ENCODE data around the gene WDR77.

WDR77 gene

DNA sequence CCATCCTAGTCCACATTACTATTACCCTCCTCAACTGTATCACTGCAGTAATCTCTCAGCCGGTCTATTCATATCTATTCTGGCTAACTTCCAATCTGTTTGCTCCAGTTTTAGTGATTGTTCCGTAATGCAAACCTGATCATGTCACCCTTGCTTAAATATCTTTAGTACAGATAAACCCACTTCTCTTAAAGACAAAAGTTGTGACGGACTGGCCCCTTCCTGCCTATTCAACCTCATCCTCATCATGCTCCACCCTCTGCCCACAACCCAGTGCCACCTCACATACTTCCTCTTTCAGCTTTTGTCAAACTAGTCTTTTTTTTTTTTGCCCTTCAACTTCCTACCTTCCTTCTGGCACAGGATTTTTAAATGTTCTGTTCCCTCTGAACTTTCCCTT lies 22.0 kb upstream of the WDR77 start:
- in situ Hi-C loops (cut with HindIII; ENCODE audit: low sequenced_read_pairs), result no loop called here

- in situ Hi-C loops (cut with HindIII; ENCODE audit: low sequenced_read_pairs), result no loop called here
These were observed 21.5 kb upstream of the WDR77 start for GRCh38 chr1:111470596-111470995.

GRCh38 chr1:111469539-111469938 lies 20.5 kb upstream of the WDR77 start:
- in situ Hi-C loops (cut with HindIII; ENCODE audit: low sequenced_read_pairs), result no loop called here

- in situ Hi-C loops (cut with HindIII; ENCODE audit: low sequenced_read_pairs), result no loop called here
These were observed 19.7 kb upstream of the WDR77 start for GRCh38 chr1:111468717-111469100.

DNA sequence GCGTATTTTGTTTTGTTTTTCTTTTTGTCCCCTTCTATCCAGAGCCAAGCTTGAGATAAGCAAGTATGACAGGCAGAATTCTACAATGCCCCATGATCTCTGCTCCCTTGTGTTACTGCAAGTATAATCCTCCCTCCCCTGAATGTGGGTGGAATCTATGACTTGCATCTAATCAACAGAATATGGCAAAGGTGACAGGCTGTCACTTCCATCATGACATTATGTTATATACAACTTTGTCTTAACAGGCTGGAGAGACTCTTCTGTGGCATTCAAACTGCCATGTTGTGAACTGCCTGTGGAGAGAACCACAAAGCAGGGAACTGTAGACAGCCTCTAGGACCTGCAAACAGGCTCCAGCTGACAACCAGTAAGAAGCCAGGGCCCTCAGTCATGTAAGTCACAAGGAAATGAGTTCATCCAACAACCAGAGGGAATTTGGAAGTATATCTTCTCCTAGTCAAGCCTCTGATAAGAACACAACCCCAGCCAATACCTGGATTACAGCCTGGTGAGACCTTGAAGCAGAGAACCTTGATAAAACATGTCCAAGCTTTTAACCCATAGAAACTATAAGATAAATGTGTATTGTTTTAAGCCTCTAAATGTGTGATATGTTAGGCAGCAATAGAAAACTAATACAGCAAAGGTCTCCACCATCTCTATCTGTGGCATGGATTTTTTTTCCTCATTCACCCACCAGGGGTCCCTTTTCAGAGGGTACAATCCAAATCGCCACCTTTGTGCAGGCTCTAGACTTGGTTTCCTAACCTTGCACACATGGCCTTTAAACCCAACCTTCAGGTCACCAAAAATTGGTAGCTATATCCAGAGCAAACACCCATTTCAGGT lies 19.0 kb upstream of the WDR77 start:
- in situ Hi-C loops (cut with HindIII; ENCODE audit: low sequenced_read_pairs), result no loop called here

DNA sequence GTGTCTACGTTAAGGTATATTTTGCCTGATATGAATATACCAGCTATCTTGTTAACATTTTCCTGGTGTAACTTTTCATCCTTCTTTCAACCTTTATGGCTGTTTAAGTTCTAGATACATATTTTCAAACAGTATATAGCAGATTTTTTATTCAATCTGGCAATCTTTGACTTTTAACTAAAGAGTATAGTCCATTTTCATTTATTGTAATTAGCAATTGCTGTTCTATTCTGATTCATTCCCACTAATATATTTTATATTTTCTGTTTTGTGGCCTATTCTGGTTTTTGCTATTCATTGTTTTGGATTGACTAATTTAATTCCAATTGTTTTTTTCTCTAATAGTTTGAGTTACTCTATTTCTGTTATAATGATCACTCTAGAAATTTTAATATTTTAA lies 17.4 kb upstream of the WDR77 start:
- in situ Hi-C loops (cut with HindIII; ENCODE audit: low sequenced_read_pairs), result no loop called here

- in situ Hi-C loops (cut with HindIII; ENCODE audit: low sequenced_read_pairs), result no loop called here
These were observed 16.7 kb upstream of the WDR77 start for GRCh38 chr1:111465754-111466153.

- in situ Hi-C loops (cut with HindIII; ENCODE audit: low sequenced_read_pairs), result no loop called here
These were observed 14.1 kb upstream of the WDR77 start for GRCh38 chr1:111463029-111463683.

DNA sequence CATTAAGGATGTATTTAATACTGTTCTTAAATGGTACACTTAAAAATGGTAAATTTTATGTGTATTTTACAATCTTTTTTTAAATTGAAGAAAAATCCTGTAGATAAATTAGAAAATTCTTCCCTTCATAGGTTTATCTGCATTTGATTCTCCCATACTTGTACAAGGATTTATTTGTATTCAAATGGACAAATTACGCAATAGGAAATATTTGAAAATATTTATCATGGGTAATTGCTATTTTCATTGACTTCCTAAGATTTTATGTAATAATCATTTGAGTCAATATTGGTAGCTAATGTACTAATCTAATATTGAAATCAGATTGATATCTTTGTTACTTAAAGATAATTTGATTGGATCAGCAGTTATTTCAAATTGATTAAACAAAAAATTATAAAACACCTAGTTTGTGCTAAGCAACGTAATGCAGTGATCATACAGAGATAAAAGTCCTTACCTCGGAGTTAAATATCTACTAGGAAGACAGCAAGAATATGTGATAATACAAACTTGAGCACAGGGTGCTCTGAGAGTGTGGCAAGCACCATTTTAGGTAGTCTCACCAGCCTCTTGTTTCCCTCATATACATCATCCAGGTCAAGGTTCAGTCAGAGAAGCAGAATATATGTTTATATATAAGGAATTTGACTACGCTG lies 13.4 kb upstream of the WDR77 start:
- in situ Hi-C loops (cut with HindIII; ENCODE audit: low sequenced_read_pairs), result no loop called here

- in situ Hi-C loops (cut with HindIII; ENCODE audit: low sequenced_read_pairs), result no loop called here
These were observed 12.7 kb upstream of the WDR77 start for GRCh38 chr1:111461765-111462164.

GRCh38 chr1:111455642-111456031 lies 6.6 kb upstream of the WDR77 start:
- in situ Hi-C loops (cut with HindIII; ENCODE audit: low sequenced_read_pairs), result no loop called here

- in situ Hi-C loops (cut with HindIII; ENCODE audit: low sequenced_read_pairs), result no loop called here
These were observed 6.0 kb upstream of the WDR77 start for GRCh38 chr1:111454859-111455641.

DNA sequence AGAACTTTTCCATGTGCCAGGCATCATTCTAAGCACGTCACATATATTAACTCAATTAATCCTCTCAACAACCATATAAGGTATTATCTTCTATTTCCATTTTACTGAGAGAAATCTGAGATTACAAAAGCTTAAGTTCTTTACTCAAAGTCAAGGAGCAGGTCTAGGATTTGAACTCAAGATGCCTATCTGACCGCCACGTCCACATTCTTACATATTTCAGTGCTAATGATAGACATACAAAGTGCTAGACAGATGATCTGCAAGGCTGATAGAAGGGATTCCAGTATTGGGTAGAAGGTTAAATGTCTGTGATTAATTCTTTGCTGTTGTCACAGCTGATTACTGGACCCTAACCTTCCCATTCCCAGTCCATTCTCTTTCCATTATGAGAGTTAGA lies 4.7 kb upstream of the WDR77 start:
- in situ Hi-C loops (cut with HindIII; ENCODE audit: low sequenced_read_pairs), result no loop called here

- in situ Hi-C loops (cut with HindIII; ENCODE audit: low sequenced_read_pairs), result no loop called here
These were observed 3.5 kb upstream of the WDR77 start for GRCh38 chr1:111452581-111452980.

- in situ Hi-C loops (cut with HindIII; ENCODE audit: low sequenced_read_pairs), result no loop called here
These were observed 1.1 kb upstream of the WDR77 start for GRCh38 chr1:111450185-111450584.

DNA sequence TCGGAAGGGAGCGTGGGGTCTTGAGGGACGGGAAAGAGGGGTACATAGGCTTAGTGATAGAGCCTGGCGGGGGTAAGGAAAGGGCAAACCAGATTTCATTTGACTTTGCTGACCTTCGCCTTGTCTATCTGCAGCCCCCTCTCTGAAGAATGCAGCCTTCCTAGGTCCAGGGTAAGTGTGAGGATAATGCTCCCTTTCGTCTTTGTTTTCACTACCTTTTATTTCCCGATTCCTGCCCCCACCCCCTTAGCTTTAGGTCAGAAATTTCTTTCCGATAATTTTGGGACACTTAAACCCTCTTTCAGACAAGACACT lies 604 bp upstream of the WDR77 start:
- in situ Hi-C loops (cut with HindIII; ENCODE audit: low sequenced_read_pairs), result no loop called here

DNA sequence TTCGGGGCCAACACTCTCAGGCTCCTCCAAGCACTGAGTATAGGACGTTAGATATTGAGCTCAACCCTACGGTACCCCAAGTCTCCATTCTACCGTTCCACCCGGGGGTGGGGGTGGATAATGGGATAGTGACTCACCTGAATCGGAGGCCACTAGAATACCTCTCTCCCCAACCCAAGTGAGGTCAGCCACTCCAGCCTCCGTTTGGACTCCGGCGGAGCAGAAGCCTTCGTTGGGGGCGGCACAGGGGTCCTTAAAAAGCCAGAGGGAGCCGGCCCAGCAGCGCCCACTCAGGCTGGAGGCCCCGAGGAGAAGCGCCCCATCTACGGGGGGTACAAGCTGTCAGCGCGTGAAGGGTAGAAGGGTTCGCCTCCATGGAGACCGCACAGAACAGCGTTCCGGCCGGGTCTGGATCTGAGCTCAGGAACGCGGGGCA lies 556 bp downstream of the WDR77 start:
- in situ Hi-C loops (cut with HindIII; ENCODE audit: low sequenced_read_pairs), result no loop called here

GRCh38 chr1:111446967-111447892 lies 1.8 kb downstream of the WDR77 start:
- in situ Hi-C loops (cut with HindIII; ENCODE audit: low sequenced_read_pairs), result no loop called here

DNA sequence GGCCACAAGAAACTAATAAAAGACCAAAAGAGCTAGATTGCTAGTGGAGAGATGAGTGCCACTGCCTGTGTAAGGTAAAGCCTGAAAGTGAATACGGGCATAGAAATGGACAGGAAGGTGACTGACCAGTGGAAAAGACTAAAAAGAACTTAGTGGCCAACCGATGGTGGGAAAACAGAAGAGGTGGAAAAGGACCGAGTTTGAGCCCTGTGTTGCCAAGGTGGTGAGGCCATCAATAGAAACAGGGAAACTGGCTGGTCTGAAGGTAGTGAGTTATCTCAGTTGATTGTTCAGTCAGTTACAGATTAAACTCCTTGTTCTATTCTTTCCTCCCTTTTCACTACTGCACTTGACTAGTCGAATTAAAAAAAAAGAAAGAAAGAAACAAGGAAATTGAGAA lies 2.5 kb downstream of the WDR77 start:
- in situ Hi-C loops (cut with HindIII; ENCODE audit: low sequenced_read_pairs), result no loop called here

GRCh38 chr1:111444031-111444430 lies 5.0 kb downstream of the WDR77 start:
- in situ Hi-C loops (cut with HindIII; ENCODE audit: low sequenced_read_pairs), result no loop called here
